Osteoblast (primary cell): ENCODE data around the gene GTPBP8. TPM values are rescaled to one million over a fixed set of nuclear protein-coding genes. Genes with fewer than 3 reads are reported as not detected.

ENCODE experiments used
- DNase-seq: peaks from one replicate; pipeline ENCODE4 v3.0.0; 2011; ENCODE audit warnings: low spot score, mixed read lengths; ENCODE audit not compliant: insufficient read length; ENCODE audit errors: missing footprints
- H2AFZ ChIP-seq: 2 replicates; pipeline ENCODE4 v1.6.0; 2011; ENCODE audit warnings: mild to moderate bottlenecking, low read length
- H3K27ac ChIP-seq: 2 replicates; pipeline ENCODE4 v1.5.1; 2011; ENCODE audit warnings: mild to moderate bottlenecking, low read depth, low read length, moderate library complexity
- H3K27me3 ChIP-seq: 2 replicates; pipeline ENCODE4 v1.6.0; 2012; ENCODE audit warnings: mild to moderate bottlenecking, control low read depth, inconsistent platforms, low read length, moderate library complexity; ENCODE audit not compliant: insufficient read depth
- H3K36me3 ChIP-seq: 2 replicates; pipeline ENCODE4 v1.5.1; 2011; ENCODE audit warnings: mild to moderate bottlenecking, low read length, control low read depth, moderate library complexity; ENCODE audit not compliant: insufficient read depth
- H3K4me1 ChIP-seq: 2 replicates; pipeline ENCODE4 v1.5.1; 2011; ENCODE audit warnings: mild to moderate bottlenecking, low read length, control low read depth, moderate library complexity; ENCODE audit not compliant: insufficient read depth
- H3K4me2 ChIP-seq: 2 replicates; pipeline ENCODE4 v1.6.0; 2011; ENCODE audit warnings: mild to moderate bottlenecking, low read length; ENCODE audit not compliant: insufficient read depth
- H3K4me3 ChIP-seq: fragments of 200-600 bp; sonication (generic); 3 replicates; pipeline ENCODE4 v1.5.1; 2012; ENCODE audit warnings: mild to moderate bottlenecking, low read length, inconsistent platforms; ENCODE audit not compliant: insufficient read depth
- H3K79me2 ChIP-seq: 2 replicates; pipeline ENCODE4 v1.6.0; 2012; ENCODE audit warnings: mild to moderate bottlenecking, low read length, control low read depth, inconsistent platforms; ENCODE audit not compliant: insufficient read depth
- H3K9me3 ChIP-seq: 2 replicates; pipeline ENCODE4 v1.5.1; 2011; ENCODE audit warnings: low read depth, low read length, control low read depth
- H4K20me1 ChIP-seq: 2 replicates; pipeline ENCODE4 v1.6.0; 2012; ENCODE audit warnings: mild to moderate bottlenecking, low read length, control low read depth; ENCODE audit not compliant: insufficient read depth
- CTCF ChIP-seq: IDR thresholded peaks from 2 replicates; pipeline ENCODE4 v1.5.1; 2011; ENCODE audit warnings: mild to moderate bottlenecking, low read depth, low read length, moderate library complexity; ENCODE audit errors: extremely low read depth
- total RNA-seq: library from RNA; depleted of rRNA; stranded (reverse); fragments of >200 nt; gene quantifications from 2 replicates; pipeline ENCODE4 v1.2.3, GENCODE V29; 2012

Gene GTPBP8
- total RNA-seq, 1 donor: 54.6 TPM

GRCh38 chr3:113034011-113034410 lies 43.2 kb downstream of the GTPBP8 start:
- DNase-seq: no peak
- no peak overlapping the region for H3K4me3 ChIP-seq
- no peaks in the 10 kb centered on the region for H3K9me3 ChIP-seq
- no peaks in the 10 kb centered on the region for H3K36me3 ChIP-seq
- no peaks in the 10 kb centered on the region for H3K79me2 ChIP-seq
- H2AFZ ChIP-seq: no peak overlapping the region
- no peaks in the 10 kb centered on the region for H3K27me3 ChIP-seq
- no peaks in the 10 kb centered on the region for H3K4me1 ChIP-seq
- no peak overlapping the region for H3K27ac ChIP-seq
- H4K20me1 ChIP-seq: no peaks in the 10 kb centered on the region
- no peak overlapping the region for H3K4me2 ChIP-seq
- TF ChIP-seq CTCF: no peak

- H3K27me3 ChIP-seq: no peaks in the 10 kb centered on the region
- no peaks in the 10 kb centered on the region for H3K79me2 ChIP-seq
- TF ChIP-seq CTCF: peak; percentile 83
- H4K20me1 ChIP-seq: no peaks in the 10 kb centered on the region
- H3K27ac ChIP-seq: no peak overlapping the region
- H2AFZ ChIP-seq: no peak overlapping the region
- DNase-seq: peak; percentile 86
- no peak overlapping the region for H3K4me2 ChIP-seq
- no peaks in the 10 kb centered on the region for H3K36me3 ChIP-seq
- H3K4me1 ChIP-seq: no peaks in the 10 kb centered on the region
- no peaks in the 10 kb centered on the region for H3K9me3 ChIP-seq
- H3K4me3 ChIP-seq: no peak overlapping the region
These were observed 44.7 kb downstream of the GTPBP8 start for GRCh38 chr3:113035387-113035982.

GRCh38 chr3:113038328-113038727 lies 47.5 kb downstream of the GTPBP8 start:
- no peaks in the 10 kb centered on the region for H3K4me1 ChIP-seq
- H4K20me1 ChIP-seq: no peaks in the 10 kb centered on the region
- H3K36me3 ChIP-seq: no peaks in the 10 kb centered on the region
- TF ChIP-seq CTCF: no peak
- no peak for DNase-seq
- no peak overlapping the region for H3K27ac ChIP-seq
- H3K27me3 ChIP-seq: peaks cover 9% of the 10 kb centered on the region
- H3K9me3 ChIP-seq: no peaks in the 10 kb centered on the region
- no peaks in the 10 kb centered on the region for H3K79me2 ChIP-seq
- no peak overlapping the region for H3K4me2 ChIP-seq
- H2AFZ ChIP-seq: no peak overlapping the region
- H3K4me3 ChIP-seq: no peak overlapping the region

- H4K20me1 ChIP-seq: no peaks in the 10 kb centered on the region
- H3K4me3 ChIP-seq: no peak overlapping the region
- TF ChIP-seq CTCF: no peak
- no peaks in the 10 kb centered on the region for H3K9me3 ChIP-seq
- H2AFZ ChIP-seq: no peak overlapping the region
- DNase-seq: no peak
- no peaks in the 10 kb centered on the region for H3K4me1 ChIP-seq
- H3K79me2 ChIP-seq: no peaks in the 10 kb centered on the region
- peaks cover 11% of the 10 kb centered on the region for H3K27me3 ChIP-seq
- no peak overlapping the region for H3K4me2 ChIP-seq
- H3K36me3 ChIP-seq: no peaks in the 10 kb centered on the region
- H3K27ac ChIP-seq: no peak overlapping the region
These were observed 48.8 kb downstream of the GTPBP8 start for GRCh38 chr3:113039546-113039945.
